Measurements from ENCODE around the gene TMEM161A. TPM values are rescaled to one million over a fixed set of nuclear protein-coding genes. Genes with fewer than 3 reads are reported as not detected.

Gene TMEM161A
- polyA plus RNA-seq, 2 donors = 17.6 to 19.1 TPM

DNA sequence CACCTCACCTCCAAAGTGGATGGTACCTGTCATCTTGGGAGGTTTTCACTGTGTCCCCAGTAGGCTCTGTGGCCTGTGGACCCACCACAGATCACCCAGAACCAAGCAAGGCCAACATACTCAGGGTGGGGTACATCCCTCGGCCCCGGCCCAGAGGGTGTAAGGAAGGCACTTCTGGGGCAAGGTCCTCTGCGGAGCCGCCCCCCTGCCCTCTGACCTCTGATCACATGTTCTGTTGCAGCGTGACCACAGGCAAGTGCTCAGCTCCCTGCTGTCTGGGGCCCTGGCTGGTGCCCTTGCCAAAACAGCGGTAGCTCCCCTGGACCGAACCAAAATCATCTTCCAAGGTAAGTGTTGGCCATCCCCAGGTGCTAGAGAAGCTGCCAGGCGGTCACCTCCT, 36.7 kb downstream of the TMEM161A start:
- peaks cover 0 to 3% of the 10 kb centered on the region in 2 donors for H3K9me3 ChIP-seq (ENCODE audit: control insufficient read depth in 2 of 2, insufficient read depth in 1 of 2, low read depth in 1 of 2, low read length in 1 of 2)
- no peak overlapping the region for H3K4me3 ChIP-seq (ENCODE audit: low read depth in 1 of 2, low read length in 2 of 2)
- peaks cover 0 to 3% of the 10 kb centered on the region in 2 donors for H3K4me1 ChIP-seq (ENCODE audit: control insufficient read depth in 2 of 2, insufficient read depth in 2 of 2, low read length in 1 of 2)
- H3K27me3 ChIP-seq (ENCODE audit: control insufficient read depth in 1 of 2, insufficient read depth in 2 of 2, low read length in 2 of 2) = no peaks in the 10 kb centered on the region
- H3K36me3 ChIP-seq (ENCODE audit: control insufficient read depth in 2 of 2, insufficient read depth in 2 of 2, low read length in 1 of 2) = peaks cover 0 to 10% of the 10 kb centered on the region in 2 donors
- no peak overlapping the region for H3K27ac ChIP-seq (ENCODE audit: low read depth in 2 of 2, low read length in 1 of 2)
- WGBS, 2 donors = 93% methylated on average over 8 of the region's 8 CpGs

DNA sequence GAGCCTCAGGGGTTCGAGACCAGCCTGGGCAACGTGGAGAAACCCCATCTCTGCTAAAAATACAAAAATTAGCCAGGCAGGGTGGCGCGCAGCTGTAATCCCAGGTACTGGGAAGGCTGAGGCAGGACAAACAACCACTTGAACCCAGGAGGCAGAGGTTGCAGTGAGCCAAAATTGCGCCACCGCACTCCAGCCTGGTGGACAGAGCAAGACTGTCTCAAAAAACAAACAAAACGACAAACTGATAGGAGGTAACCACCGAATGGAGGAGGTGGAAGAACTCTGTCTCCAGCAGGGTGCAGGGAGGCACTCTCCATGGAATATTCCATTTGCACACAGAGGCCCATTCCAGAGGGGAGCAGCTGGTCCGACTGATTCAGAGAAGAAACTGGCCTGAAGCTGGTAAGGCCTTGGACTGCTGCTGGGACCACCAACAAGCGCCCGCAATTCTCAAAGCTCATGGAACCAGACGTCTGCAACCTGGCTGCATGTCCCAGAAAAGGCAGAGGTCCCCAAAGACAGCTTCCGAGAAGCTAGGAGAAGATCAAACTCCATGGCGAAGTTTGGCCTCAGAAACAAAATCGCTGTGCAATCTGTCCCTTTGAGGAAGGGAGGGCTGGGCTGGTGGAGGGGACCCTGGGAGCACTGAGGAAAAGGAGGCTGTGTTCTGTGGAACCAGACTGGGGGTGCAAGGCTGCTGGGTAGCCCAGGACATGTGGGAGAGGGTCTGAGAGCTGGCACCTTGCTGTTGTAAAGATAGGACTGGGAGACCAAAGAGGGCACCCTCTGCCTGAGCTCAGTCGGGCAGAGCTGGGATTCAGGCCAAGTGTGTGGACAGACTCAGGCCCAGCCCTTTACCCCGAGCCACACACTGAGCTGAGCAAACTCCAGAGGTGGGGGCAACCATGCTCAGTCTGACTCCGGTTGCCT, 39.3 kb downstream of the TMEM161A start:
- Histone ChIP-seq H3K27ac (ENCODE audit: low read depth in 2 of 2, low read length in 1 of 2) (no peak overlapping the region), H3K4me3 (ENCODE audit: low read depth in 1 of 2, low read length in 2 of 2) (no peak overlapping the region), H3K4me1 (ENCODE audit: control insufficient read depth in 2 of 2, insufficient read depth in 2 of 2, low read length in 1 of 2) (no peaks in the 10 kb centered on the region), H3K9me3 (ENCODE audit: control insufficient read depth in 2 of 2, insufficient read depth in 1 of 2, low read depth in 1 of 2, low read length in 1 of 2) (peaks cover 0 to 3% of the 10 kb centered on the region in 2 donors), H3K36me3 (ENCODE audit: control insufficient read depth in 2 of 2, insufficient read depth in 2 of 2, low read length in 1 of 2) (peaks cover 0 to 13% of the 10 kb centered on the region in 2 donors), H3K27me3 (ENCODE audit: control insufficient read depth in 1 of 2, insufficient read depth in 2 of 2, low read length in 2 of 2) (no peaks in the 10 kb centered on the region)
- WGBS, 2 donors = 86% methylated on average over 18 of the region's 18 CpGs

DNA sequence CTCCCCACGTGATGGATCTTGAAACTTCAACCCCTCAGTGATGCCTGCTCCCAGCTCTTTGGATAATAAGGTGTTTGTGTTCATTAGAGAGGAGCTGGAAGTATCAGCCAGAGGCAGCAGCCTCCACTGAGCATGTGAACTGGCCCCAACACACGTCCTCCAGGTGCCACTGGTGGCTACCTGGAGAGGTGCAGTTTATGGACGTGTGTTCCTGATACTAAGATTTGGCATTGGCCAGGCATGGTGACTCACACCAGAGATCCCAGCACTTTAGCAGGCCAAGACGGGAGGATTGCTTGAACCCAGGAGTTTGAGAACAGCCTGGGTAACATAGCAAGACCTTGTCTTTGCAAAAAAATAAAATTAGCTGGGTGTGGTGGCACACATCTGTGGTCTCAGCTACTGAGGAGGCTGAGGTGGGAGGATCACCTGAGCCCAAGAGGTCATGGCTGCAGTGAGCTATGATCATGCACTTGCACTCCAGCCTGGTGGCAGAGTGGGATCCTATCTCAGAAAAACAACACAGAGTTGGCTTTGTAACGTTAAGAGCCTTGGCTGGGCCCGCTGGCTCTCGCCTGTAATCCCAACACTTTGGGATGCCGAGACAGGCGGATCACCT, 40.1 kb downstream of the TMEM161A start:
- no peak overlapping the region for H3K27ac ChIP-seq (ENCODE audit: low read depth in 2 of 2, low read length in 1 of 2)
- H3K4me1 ChIP-seq (ENCODE audit: control insufficient read depth in 2 of 2, insufficient read depth in 2 of 2, low read length in 1 of 2) = no peaks in the 10 kb centered on the region
- H3K36me3 ChIP-seq (ENCODE audit: control insufficient read depth in 2 of 2, insufficient read depth in 2 of 2, low read length in 1 of 2) = peaks cover 0 to 13% of the 10 kb centered on the region in 2 donors

DNA sequence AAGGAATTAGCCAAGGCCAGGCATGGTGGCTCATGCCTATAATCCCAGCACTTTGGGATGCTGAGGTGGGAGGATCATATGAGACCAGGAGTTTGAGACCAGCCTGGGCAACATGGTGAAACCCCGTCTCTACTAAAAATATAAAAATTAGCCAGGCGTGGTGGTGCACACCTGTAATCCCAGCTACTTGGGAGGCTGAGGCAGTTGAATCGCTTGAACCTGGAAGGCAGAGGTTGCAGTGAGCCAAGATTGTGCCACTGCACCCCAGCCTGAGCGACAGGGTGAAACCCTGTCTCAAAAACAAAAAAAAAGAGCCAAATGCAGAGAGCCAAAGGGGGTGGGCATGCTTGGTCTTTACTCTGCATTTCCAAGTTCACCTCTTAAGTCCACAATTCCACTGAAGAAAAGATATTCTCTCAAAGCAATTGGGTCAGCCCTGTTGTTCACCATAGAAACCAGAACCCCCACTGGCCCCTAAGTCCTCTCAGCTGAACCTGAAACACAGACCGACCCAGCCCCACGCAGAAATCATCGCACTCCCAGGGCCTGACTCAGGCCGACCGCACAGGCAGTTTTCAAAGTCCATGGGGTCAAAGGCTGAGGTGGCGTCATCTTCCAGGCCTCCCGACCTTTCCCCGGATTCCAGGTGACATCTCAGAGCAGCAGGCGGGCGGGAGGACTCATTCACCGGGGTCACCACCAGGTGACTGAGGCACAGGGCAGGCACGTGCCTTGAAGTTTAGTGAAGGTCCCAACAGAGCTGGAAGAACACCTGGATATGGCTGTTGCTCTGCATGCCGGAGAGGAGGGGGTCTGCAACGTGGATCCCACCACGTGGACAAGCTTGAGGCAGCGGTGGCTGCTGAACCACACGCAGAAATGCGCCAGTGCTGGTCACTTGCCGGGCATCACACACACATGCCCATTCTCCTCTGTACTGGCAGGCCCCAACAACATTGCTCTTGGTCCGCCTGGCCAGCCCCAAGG, 41.3 kb downstream of the TMEM161A start:
- no peaks in the 10 kb centered on the region for H3K4me1 ChIP-seq (ENCODE audit: control insufficient read depth in 2 of 2, insufficient read depth in 2 of 2, low read length in 1 of 2)
- H3K36me3 ChIP-seq (ENCODE audit: control insufficient read depth in 2 of 2, insufficient read depth in 2 of 2, low read length in 1 of 2) = peaks cover 0 to 13% of the 10 kb centered on the region in 2 donors
- peaks cover 0 to 3% of the 10 kb centered on the region in 2 donors for H3K9me3 ChIP-seq (ENCODE audit: control insufficient read depth in 2 of 2, insufficient read depth in 1 of 2, low read depth in 1 of 2, low read length in 1 of 2)
- WGBS, 2 donors = 87 to 91% methylated on average over 23 to 24 of the region's 24 CpGs
- H3K4me3 ChIP-seq (ENCODE audit: low read depth in 1 of 2, low read length in 2 of 2) = no peak overlapping the region
- H3K27ac ChIP-seq (ENCODE audit: low read depth in 2 of 2, low read length in 1 of 2) = no peak overlapping the region
- no peaks in the 10 kb centered on the region for H3K27me3 ChIP-seq (ENCODE audit: control insufficient read depth in 1 of 2, insufficient read depth in 2 of 2, low read length in 2 of 2)

More for the DNA sequence above, 40.1 kb downstream of the TMEM161A start:
- Histone ChIP-seq H3K4me3 (ENCODE audit: low read depth in 1 of 2, low read length in 2 of 2) (no peak overlapping the region), H3K27me3 (ENCODE audit: control insufficient read depth in 1 of 2, insufficient read depth in 2 of 2, low read length in 2 of 2) (no peaks in the 10 kb centered on the region), H3K9me3 (ENCODE audit: control insufficient read depth in 2 of 2, insufficient read depth in 1 of 2, low read depth in 1 of 2, low read length in 1 of 2) (peaks cover 0 to 3% of the 10 kb centered on the region in 2 donors)
- WGBS, 2 donors = 76 to 81% methylated on average over 9 of the region's 9 CpGs

DNA sequence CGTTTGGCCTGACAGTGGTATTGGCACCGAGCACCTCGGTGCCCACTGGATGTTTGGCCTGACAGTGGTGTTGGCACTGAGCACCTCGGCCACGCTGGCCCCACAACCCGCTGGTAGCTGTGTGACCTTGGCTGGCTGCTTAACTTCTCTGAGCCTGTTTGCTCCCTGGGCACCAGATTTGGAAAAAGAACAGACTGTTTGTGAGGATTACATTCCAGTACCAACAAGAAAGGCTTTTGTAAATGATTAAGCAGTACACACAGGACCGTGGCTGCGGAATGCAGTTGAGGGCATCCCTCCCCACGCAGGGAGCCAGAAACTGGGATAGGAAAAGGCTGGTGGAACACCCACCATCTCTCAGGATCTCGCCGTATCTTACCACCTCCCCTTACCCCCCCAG, 42.6 kb downstream of the TMEM161A start:
- Histone ChIP-seq H3K27ac (ENCODE audit: low read depth in 2 of 2, low read length in 1 of 2) (no peak overlapping the region), H3K4me3 (ENCODE audit: low read depth in 1 of 2, low read length in 2 of 2) (no peak overlapping the region), H3K4me1 (ENCODE audit: control insufficient read depth in 2 of 2, insufficient read depth in 2 of 2, low read length in 1 of 2) (no peaks in the 10 kb centered on the region), H3K27me3 (ENCODE audit: control insufficient read depth in 1 of 2, insufficient read depth in 2 of 2, low read length in 2 of 2) (no peaks in the 10 kb centered on the region), H3K36me3 (ENCODE audit: control insufficient read depth in 2 of 2, insufficient read depth in 2 of 2, low read length in 1 of 2) (peaks cover 0 to 7% of the 10 kb centered on the region in 2 donors), H3K9me3 (ENCODE audit: control insufficient read depth in 2 of 2, insufficient read depth in 1 of 2, low read depth in 1 of 2, low read length in 1 of 2) (no peaks in the 10 kb centered on the region)
- 67 to 82% methylated on average over 11 of the region's 11 CpGs for WGBS, 2 donors

DNA sequence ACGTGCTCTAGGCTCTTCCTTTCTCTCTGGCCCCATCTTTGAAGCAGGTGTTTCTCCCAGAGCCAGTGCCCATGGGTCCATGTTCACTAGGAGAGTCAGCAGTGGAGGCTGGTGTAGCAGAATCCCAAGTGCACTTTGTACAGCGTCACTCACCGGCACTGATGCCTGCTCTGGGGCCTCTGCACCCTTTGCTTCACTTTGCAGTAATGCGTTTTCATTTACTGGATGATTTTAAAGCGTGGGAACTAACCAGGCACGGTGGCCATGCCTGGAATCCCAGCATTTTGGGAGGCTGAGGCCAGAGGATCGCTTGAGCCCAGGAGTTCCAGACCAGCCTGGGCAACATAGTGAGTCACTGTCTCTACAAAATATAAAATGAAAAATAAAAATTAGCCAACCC, 43.8 kb downstream of the TMEM161A start:
- Histone ChIP-seq H3K9me3 (ENCODE audit: control insufficient read depth in 2 of 2, insufficient read depth in 1 of 2, low read depth in 1 of 2, low read length in 1 of 2) (no peaks in the 10 kb centered on the region), H3K4me3 (ENCODE audit: low read depth in 1 of 2, low read length in 2 of 2) (no peak overlapping the region), H3K36me3 (ENCODE audit: control insufficient read depth in 2 of 2, insufficient read depth in 2 of 2, low read length in 1 of 2) (peaks cover 0 to 7% of the 10 kb centered on the region in 2 donors), H3K27ac (ENCODE audit: low read depth in 2 of 2, low read length in 1 of 2) (no peak overlapping the region), H3K27me3 (ENCODE audit: control insufficient read depth in 1 of 2, insufficient read depth in 2 of 2, low read length in 2 of 2) (no peaks in the 10 kb centered on the region), H3K4me1 (ENCODE audit: control insufficient read depth in 2 of 2, insufficient read depth in 2 of 2, low read length in 1 of 2) (no peaks in the 10 kb centered on the region)
- WGBS, 2 donors = 84 to 93% methylated on average over 7 of the region's 7 CpGs

DNA sequence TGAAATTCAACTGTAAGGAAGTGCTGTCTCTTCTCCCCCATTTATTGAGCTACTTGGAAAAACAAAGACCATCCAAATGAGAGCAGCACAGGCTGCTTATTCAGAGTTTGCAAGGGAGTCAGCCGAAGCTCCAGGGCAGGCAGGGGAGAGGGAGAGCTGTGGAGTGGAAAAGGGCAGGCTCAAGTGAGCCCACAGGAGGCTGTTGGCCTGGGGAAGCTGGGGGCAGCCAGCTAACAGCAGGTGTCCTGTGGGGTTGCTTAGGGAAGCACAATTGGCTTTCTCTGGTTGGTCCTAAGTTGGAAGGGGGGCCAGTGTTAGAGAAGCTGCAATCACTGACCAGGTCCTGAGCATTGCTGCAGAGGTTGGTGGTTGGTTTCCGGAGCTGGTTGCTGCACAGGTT, 50.6 kb downstream of the TMEM161A start:
- H3K27ac ChIP-seq (ENCODE audit: low read depth in 2 of 2, low read length in 1 of 2) = no peak overlapping the region
- 91 to 92% methylated on average over 2 of the region's 2 CpGs for WGBS, 2 donors
- no peaks in the 10 kb centered on the region for H3K36me3 ChIP-seq (ENCODE audit: control insufficient read depth in 2 of 2, insufficient read depth in 2 of 2, low read length in 1 of 2)
- no peaks in the 10 kb centered on the region for H3K9me3 ChIP-seq (ENCODE audit: control insufficient read depth in 2 of 2, insufficient read depth in 1 of 2, low read depth in 1 of 2, low read length in 1 of 2)
- no peak overlapping the region for H3K4me3 ChIP-seq (ENCODE audit: low read depth in 1 of 2, low read length in 2 of 2)
- no peaks in the 10 kb centered on the region for H3K27me3 ChIP-seq (ENCODE audit: control insufficient read depth in 1 of 2, insufficient read depth in 2 of 2, low read length in 2 of 2)
- H3K4me1 ChIP-seq (ENCODE audit: control insufficient read depth in 2 of 2, insufficient read depth in 2 of 2, low read length in 1 of 2) = peaks cover 0 to 6% of the 10 kb centered on the region in 2 donors

DNA sequence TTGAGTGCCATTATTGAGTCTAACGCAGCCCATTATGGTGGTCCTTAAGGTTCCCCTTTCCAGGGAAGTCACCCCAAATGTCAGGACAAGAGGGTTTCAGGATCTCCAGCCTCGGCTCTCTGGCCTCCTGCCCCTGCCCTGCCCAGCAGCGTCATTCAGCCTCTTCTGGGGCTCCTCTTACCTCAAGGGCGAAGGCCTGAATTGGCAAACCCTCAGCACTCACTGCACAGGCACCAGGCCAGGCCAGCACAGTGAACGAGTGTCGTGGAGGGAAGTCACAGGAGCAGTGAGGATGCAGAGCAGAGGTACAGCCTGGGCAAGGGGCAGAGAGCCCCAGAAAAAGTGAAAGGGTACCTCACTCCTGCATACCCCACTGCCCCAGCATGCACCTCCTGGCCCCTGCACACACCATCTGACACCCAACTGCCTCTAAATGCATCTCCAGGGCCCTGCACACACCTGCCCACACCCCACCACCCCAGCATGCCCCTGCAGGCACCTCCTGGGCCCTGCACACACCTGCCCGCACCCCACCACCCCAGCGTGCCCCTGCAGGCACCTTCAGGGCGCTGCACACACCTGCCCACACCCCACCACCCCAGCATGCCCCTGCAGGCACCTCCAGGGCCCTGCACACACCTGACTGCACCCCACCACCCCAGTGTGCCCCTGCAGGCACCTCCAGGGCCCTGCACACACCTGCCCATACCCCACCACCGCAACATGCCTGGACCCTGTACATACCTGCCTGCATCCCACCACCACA, 54.7 kb downstream of the TMEM161A start:
- 61 to 68% methylated on average over 10 of the region's 10 CpGs for WGBS, 2 donors
- no peaks in the 10 kb centered on the region for H3K36me3 ChIP-seq (ENCODE audit: control insufficient read depth in 2 of 2, insufficient read depth in 2 of 2, low read length in 1 of 2)
- no peak overlapping the region for H3K27ac ChIP-seq (ENCODE audit: low read depth in 2 of 2, low read length in 1 of 2)

More for the DNA sequence above, 54.7 kb downstream of the TMEM161A start:
- no peak overlapping the region for H3K4me3 ChIP-seq (ENCODE audit: low read depth in 1 of 2, low read length in 2 of 2)
- peaks cover 0 to 6% of the 10 kb centered on the region in 2 donors for H3K4me1 ChIP-seq (ENCODE audit: control insufficient read depth in 2 of 2, insufficient read depth in 2 of 2, low read length in 1 of 2)
- H3K27me3 ChIP-seq (ENCODE audit: control insufficient read depth in 1 of 2, insufficient read depth in 2 of 2, low read length in 2 of 2) = no peaks in the 10 kb centered on the region
- H3K9me3 ChIP-seq (ENCODE audit: control insufficient read depth in 2 of 2, insufficient read depth in 1 of 2, low read depth in 1 of 2, low read length in 1 of 2) = no peaks in the 10 kb centered on the region

Data from esophagus (tissue), 2 donors.